ENCODE data around the gene FGFR3.
"Not testable (repeated sequence)": the region's sequence is repeated elsewhere in the genome, so short reads cannot be mapped to it uniquely, and the experiment has no call there.

The FGFR3 gene

GRCh38 chr4:1821679-1822567 lies 28.8 kb downstream of the FGFR3 start:
- no peak for DNase-seq

DNA sequence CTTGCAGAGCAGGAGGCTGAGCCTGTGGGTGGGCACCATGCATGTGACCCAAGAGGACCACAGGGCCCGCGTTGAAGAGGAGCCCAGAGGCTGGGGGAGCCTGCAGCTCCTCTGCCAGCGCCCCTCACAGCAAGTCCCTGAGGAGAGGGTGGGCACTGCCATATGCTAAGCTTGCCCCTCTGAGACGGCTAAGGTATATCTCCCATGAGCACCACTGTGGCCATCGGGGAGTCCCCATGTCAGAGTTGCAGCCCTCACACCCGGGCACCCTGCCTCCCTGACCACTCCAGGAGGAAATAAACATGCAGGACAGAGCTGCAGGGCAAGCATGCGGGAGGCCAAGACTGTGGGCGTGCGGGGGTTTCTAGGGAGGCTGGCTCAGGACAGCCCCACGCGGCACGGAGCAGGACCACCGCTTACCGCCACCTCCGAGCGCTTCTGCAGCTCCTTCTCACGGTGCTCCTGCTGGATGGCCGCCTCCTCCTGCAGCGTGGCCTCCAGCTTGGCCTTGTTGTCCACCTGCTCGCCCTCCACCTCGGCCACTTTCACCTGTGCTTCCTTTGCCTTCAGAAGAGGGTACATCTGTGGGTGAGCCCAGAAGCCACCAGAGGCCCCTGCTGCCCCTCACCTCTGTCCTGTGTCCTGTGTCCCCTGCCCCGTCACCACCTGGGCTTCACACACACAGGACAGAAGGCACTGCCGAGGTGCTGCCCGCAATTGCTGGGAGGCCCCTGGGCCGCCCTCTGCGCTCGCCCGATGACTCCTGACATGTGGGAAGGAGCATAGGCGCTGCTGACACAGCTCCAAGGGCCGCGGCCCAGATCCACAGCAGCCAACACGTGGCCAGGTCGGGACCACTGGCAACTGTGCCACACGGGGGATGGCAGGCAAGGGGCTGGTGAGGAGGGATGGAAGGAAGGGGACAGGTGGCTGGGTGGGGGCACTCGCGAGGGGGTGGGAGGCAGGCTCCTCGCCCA lies 29.8 kb downstream of the FGFR3 start:
- no peak for DNase-seq

DNA sequence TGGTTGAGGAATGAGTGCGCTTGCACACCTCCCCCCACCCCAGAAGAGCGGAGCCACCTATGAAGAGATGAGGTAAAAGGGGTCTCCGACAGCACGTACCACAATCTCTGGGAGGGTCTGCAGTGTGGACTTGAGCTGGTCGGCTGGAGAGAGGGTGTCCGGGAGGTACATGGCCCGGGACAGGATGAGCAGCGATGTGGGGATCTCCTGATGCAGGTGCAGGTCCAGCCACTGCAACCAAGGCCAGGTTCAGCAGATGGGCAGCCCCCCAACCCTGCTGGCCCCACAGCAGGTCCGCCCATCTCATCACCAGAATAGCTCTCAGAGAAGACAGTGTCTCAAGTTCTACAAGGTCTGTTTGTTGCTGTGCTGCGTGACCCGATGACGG lies 30.4 kb downstream of the FGFR3 start:
- no peak for DNase-seq

DNA sequence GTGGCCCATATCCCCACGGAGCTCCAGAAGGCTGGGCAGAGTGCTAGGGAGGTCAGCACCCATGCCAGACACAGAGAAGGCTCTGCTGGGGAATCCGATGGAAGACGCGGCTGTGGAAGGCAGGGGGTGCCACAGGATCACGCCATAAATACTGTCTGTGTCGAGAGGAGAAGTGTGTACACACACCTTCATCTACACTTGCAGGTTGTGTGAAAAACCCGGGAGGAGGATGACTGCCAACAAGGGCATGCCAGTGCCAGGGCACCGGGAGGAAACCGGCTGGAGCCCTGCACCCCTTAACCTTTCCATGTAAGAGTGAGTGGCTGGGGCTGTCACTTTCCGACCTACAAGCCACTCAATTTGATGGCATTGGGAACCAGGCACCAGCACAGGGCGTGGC lies 31.7 kb downstream of the FGFR3 start:
- no peak for DNase-seq

DNA sequence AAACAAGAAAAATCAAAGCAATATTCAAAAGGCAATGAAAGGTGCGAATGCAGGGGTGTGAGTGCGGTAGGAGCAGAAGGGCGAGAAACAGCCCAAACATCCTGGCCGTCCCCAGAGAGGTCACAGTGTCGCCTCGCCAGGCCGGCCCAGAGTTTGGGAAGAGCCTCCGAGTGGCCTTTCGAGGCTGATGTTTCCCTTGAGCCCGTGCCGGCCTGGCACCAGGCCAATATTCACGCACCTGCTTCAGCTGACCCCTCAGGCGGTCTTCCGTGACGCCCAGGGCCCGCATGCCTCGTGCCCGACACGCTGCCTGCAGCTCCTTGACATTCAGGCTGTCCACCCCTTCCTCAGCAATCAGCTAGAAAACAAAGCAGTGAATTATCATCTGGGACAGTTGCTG lies 32.2 kb downstream of the FGFR3 start:
- no peak for DNase-seq

- no peak for DNase-seq
These were observed 33.6 kb downstream of the FGFR3 start for GRCh38 chr4:1826531-1827350.

GRCh38 chr4:1830234-1830633 lies 37.1 kb downstream of the FGFR3 start:
- DNase-seq = no peak

GRCh38 chr4:1830642-1831228 lies 37.6 kb downstream of the FGFR3 start:
- no peak for DNase-seq

GRCh38 chr4:1831331-1831730 lies 38.2 kb downstream of the FGFR3 start:
- DNase-seq = no peak

DNA sequence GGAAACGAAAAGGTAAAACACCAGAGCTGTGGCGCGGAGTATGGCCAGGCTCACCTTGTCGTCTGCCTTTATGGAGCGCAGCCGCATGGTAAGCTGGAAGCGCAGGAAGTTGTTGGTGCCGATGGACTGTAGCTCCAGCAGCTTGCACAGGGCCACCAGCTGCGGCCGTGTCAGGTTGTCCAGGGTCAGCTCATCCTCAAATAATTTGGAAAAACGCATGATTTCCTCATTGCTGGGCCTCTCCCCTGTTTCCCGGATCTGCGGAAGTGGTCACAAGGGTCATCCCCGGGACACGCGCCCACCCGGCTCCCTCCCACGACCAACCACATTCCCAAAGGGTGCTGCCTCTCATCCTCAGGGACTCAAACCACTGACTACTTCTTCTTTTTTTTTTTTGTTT lies 39.6 kb downstream of the FGFR3 start:
- no peak for DNase-seq

- DNase-seq = no peak
These were observed 40.4 kb downstream of the FGFR3 start for GRCh38 chr4:1833307-1834046.

GRCh38 chr4:1834047-1834775 lies 41.1 kb downstream of the FGFR3 start:
- DNase-seq = no peak

- not testable (repeated sequence) for DNase-seq
These were observed 42.7 kb downstream of the FGFR3 start for GRCh38 chr4:1835836-1836235.

DNA sequence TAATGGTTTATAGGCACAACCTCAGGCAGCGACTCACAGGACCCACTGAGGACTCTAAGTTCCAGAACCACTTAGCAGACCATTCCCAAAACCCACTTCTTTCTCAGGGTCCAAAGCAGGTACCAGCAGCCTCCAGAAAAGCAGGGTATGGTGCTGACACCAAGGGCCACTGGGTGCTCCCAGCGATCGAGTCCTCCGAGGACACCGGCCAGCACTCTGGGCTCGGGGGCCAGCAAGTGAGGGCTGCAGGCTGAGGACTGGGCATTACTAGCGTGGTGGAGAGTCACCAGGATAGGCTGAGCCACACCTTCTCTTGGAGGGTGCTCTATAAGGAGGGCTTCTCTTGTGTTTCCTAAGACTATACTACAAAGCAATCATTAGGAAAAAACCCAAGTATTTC lies 43.6 kb downstream of the FGFR3 start:
- DNase-seq = no peak

DNA sequence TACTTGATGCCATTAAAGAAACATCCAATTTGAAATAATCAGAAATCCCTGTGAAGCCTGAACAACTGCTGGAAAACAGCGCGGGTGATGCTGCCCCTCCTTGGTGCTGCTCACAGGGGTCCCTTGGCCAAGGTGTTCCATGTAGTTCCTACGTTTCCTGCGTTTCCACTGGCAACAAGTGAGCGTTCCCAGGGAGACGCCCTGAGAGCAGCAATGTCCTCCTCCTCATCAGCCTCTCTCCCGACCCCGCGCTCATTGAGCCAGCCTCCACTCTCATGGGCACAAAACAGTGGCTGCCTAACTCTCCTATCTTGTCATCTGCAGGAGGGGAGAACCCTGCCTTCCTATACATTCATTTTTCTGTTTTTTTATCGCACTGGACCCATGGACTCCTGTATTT lies 44.0 kb downstream of the FGFR3 start:
- DNase-seq = no peak

- no peak for DNase-seq
These were observed 46.2 kb downstream of the FGFR3 start for GRCh38 chr4:1839282-1839681.

- DNase-seq = no peak
These were observed 48.3 kb downstream of the FGFR3 start for GRCh38 chr4:1841201-1841886.

- no peak for DNase-seq
These were observed 48.8 kb downstream of the FGFR3 start for GRCh38 chr4:1841887-1842210.

GRCh38 chr4:1842339-1842895 lies 49.3 kb downstream of the FGFR3 start:
- no peak for DNase-seq

- DNase-seq = no peak
These were observed 49.9 kb downstream of the FGFR3 start for GRCh38 chr4:1842993-1843448.

Data from NCI-H1694 treated with DMSO at 0.1 percent for 48 hours (cell line).